Activated effector memory CD4-positive, alpha-beta T cell treated with Interleukin-2 at 50 U/mL for 16 hours (primary cell): ENCODE measurements around the gene SPAG9.

Experiments used
- DNase-seq: peaks from one replicate; pipeline ENCODE4 v3.0.0-alpha.2; 2020

The SPAG9 gene

DNA sequence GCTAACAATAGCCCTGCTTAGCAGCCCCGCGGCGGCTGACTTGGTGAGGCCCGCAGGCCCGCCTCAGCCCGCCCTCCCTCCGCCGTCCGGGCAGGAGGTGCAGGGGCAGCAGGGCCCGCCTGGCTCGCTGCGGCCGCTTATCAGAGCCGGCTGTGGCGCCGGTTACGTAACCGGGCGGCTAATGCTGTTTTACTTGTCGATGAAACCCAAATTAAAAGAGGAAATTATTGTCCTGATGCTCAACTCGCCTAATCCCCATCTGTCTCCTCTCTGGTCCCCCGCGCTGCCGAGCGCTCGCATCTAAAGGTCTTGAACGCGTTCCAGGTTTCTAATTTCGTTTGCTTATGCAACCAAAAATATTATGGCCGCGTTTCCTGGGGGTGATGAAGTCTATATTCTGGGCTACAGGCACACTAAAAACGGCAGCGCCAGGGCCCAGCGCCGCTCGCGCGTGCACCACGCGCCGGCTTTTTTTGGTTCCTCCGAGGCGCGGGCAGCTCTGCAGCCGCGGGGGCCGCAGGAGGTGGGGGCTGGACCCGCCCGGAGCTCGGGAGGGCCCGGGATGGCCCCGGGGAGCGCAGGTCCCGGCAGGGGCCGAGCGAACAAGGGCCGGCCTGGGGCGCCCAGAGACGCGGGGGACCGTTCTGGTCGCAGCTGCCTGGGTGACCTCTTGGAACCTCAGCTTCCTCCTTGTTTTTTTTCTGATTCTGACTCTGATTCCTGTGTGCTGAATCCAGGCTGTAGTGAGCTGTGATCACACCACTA, 189.3 kb downstream of the SPAG9 start:
- peak; percentile 35 for DNase-seq

- DNase-seq: no peak
Measured at GRCh38 chr17:50928646-50929045, 192.0 kb downstream of the SPAG9 start.

- no peak for DNase-seq
Measured at GRCh38 chr17:50927287-50927686, 193.4 kb downstream of the SPAG9 start.

DNA sequence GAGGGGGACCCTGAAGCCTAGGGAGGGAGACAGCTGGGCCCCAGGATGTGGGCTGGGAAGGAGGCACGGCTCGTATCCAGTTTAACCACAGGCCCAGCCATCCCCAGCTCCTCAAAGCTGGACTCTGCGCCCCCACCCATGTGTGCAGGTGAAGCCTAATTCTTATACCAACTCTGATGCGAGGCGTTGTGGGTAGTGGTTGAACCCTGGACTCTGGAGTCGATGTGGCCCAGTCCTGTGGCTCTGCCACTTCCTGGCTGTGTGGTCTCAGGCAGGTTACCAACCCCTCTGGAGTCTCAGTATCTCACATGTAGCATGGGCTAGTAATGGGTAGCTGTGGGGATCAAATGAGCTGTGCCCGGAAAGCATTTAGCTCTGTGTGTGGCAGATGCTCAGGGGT, 194.1 kb downstream of the SPAG9 start:
- DNase-seq: no peak

DNA sequence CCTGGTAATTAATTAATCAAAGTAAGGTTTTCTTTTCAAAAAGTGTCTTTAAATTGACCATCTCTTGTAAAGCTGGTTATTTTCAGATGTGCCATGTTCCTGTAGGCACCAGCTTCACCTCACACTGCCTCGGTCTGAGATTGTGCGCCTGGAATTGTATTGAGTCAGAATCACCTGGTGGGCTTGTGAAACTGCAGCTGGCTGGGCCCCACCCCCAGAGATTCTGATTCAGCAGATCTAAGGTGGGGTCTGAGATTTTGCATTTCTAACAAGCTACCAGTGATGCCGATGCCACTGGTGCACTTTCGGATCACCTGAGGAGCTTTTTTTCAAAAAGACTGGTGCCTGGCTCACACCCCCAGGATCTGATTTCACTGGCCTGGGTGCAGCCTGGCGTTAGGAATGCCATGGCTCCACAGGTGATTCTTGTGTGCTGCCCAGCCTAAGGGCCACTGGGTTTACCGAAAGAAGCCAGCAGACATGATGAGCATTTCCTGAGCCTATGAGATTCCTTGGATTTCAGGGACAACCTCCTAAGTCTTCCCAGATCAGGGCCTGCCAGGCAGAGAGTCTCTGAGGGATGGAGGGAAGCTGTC, 195.3 kb downstream of the SPAG9 start:
- no peak for DNase-seq

DNA sequence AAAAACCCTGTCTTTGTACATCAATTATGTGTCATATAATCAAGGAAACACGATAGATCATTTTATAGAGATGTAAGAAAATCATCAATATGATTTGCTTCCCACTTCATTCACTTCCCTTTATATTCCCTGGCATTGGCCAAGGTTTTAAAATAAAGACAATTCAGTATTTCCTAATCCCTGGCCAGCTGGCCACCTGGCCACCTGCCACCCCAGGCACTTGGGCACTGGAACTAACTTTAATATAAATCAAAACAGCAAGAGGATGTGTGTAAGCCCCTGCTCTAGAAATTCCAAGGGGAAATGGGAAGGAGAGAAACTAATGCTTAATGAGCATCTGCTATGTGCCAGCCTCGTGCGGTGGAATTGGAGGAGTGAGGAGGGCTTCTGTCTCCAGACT, 195.9 kb downstream of the SPAG9 start:
- DNase-seq: no peak

DNA sequence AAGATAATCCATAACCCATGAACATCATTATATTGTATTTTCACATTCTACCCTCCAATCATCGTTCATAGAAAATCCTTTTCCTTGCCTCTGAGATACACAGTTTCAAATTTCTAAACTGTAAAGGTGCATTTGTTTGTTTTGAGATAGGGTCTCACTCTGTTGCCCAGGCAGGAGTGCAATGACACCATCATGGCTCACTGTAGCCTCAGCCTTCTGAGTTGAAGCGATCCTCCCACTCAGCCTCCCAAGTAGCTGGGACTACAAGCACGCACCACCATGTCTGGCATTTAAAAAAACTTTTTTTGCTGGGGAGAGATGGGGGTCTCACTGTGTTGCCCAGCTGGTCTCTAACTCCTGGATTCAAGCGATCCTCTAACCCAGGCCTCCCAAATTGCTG, 196.4 kb downstream of the SPAG9 start:
- DNase-seq: no peak

DNA sequence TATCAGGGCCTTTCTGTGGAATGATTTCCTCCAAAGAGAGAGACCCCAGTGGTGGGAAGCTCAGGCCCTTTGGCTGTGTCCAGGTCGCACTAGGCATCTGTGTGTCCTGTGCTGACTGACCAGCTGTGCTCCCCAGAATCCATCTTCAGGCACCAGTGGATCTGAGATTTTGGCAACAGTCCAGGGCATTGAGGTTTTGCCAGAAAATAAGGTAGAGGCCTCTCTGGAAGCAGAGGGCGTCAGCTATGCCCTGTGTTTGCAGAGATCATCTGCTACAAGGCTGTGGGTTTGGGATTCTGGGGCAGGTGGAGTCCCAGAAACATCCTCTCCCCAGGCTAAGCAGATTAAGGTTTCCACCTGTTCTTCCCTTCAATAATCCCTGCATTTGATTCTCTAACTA, 197.1 kb downstream of the SPAG9 start:
- no peak for DNase-seq

DNA sequence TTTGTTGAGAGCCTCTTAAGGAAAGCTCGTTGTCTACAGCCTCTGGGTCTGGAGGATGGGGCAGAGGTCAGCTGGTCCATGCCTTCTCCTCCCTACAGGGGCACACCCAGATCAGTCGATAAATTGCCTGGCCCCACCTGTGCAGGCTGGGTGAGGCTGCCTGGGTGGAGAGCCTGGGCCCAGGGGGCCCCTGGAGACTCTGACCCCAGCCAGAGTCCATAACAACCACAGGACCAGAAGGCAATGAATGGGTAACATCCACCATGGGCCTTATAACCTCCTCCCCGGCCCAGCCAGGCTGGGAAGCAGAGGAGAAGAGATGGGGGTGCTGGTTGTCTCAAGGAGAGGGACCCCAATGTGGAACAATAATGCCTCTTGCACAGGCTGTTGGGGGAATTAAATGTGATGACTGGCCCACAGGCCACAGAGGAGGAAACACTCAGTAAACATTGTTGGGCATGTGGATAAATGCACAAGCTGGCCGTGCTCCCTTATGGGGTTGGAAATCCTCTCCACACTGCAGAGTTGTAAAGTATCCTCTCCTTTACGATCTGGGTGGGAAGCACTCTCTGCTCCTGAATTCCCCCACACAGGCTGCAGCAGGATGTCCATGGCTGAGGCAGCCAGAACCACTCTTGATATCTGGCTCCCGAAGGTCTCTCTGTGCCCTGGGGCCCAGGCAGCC, 197.8 kb downstream of the SPAG9 start:
- DNase-seq: no peak

DNA sequence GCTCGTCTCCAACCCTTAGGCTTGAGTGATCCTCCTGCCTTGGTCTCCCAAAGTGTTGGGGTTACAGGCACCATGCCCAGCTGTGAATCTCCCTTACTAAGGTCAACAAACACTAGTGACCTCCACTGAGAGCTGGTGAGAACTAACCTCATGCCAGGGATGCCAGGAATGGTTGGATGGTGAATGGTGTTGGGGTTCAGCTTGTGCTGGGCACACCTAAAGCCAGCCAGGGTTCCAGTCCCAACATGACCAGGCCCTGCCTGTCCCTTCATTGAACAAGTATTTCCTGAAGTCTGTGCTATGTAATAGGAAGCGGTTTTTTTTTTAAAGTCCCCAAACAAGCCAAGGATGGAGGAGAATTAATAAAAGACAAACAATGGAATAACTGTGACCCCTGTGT, 198.6 kb downstream of the SPAG9 start:
- no peak for DNase-seq

DNA sequence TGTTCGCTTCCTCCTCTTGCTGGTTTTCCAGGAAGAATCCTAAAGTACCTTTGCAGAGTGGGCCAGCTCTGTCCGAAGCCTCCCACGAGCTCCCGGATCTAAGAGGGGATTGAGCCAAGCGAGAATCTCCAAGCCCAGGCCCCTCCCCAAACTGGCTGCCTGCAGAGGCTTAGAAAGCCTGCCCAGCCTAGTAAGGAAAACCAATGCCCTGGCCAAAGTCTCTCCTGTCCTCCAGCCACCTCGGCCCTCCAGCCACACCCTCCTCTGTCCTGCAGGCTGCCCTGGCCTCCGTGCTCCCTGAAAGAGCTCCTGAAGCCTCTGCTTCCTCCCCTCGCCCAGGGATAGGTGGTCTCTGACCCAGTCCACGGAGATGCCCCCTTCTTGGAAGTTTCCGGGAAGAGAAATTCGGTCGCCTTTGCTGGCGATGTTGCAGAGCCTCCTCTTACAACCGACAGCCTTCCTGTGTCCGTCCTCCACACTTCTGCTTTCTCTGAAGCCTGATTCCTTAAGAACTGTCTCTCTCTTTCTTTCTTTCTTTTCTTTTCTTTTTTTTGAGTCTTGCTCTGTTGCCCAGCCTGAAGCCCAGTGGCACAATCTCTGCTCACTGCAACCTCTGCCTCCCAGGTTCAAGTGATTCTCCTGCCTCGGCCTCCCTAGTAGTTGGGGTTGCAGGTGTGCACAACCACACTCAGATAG, 199.6 kb downstream of the SPAG9 start:
- no peak for DNase-seq

GRCh38 chr17:50920041-50920410, 200.6 kb downstream of the SPAG9 start:
- no peak for DNase-seq

- DNase-seq: peak; percentile 68
Measured at GRCh38 chr17:50919321-50920040, 201.2 kb downstream of the SPAG9 start.

GRCh38 chr17:50918933-50919296, 201.8 kb downstream of the SPAG9 start:
- no peak for DNase-seq

DNA sequence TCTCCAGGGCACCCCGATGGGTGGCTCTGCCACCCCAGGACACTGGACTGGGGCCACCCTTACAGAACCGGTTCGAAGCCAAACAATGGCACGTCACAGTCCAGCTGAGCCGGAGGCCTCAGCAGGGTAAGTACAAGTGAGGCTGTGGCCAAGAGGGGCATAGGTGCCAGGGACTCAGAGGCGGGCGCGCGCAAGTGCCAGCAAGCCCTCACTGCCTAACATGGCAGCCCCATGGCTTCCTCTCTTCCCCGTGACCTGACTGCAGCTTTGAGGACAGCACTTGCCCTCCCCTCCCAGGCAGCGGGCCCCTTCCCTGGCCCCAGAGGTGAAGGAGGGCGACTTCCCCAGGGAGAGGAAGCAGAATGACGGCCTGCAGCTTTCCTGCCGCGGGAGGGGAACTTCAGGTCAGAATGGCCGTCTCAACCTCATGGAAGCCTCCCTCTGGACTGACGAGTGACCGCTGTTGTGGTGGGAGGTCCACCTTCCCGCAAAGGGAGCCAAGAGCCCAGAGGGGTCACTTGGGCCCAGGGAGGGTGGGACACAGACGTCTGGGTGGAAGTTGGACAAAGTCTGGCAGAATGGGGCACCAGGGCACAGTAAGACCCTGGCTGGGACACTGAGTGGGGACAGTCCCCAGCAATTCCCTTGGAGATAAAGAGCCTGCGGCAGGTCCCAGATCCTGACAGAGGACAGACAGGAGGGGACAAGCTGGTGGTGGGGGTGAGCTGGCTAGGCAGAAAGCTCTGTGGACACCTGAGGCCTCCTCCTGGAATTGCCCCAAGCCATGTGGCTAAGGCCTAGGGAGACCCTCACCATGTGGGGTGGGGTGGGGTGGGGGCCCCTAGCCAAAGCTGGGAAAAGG, 202.4 kb downstream of the SPAG9 start:
- no peak for DNase-seq

GRCh38 chr17:50917418-50917743, 203.3 kb downstream of the SPAG9 start:
- DNase-seq: no peak

DNA sequence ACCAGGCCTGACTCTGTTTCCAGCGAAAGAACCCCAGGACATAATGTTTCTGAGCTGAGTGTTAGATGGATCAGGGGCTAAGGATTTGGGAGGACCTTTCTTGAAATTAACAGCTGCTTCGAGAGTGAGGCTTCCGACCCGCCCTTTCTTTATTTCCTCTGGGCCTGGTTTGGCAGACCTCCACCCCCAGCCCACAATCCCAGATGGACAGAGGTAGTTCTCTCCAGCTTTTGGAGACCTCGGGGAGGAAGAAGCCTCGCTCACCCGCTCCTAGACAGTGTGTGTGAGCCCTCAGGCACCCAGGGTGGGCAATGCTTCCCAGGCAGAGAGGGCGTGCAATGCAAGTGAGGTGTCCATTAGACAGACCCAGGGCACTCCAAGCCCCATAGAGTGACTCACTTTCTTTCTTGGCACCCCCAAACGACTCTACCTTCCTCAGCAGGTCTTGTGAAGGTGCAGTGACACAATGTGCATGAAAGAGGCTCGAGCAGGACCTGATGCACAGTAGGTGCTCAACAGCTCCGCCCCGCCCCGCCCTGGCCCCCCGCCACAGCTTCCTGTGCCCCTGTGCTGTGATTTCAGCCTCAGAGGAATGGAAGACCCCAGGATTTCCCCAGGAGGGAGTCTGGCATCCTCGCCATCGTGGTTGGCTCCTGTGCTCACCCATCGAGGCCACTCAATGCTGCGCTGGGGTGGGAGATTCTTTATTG, 203.8 kb downstream of the SPAG9 start:
- DNase-seq: no peak

- DNase-seq: no peak
Measured at GRCh38 chr17:50916026-50916707, 204.5 kb downstream of the SPAG9 start.

GRCh38 chr17:50914505-50915063, 206.1 kb downstream of the SPAG9 start:
- no peak for DNase-seq

DNA sequence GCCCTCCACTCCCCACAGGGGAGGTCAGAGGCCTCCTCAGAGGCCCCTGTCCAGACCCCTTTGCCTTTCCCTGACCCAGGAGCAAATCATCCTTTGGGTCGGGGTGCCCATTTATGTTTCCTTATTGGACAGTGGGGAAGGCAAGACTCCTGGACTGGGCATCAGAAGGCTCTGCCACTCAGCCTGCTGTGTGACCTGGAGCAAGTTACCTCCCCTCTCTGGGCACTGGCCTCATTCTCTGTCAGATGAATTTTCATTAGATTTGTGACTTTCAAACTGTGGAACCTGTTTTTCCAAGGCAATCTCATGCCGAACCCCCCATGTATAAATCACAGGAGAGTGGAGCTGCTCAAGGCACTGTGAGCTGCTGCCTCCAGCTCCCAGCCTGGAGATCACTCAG, 207.5 kb downstream of the SPAG9 start:
- no peak for DNase-seq
